GM18873 (cell line): Measurements from ENCODE around the gene STIM1.

Source experiments
- ATAC-seq: cut with Tn5 transposase; IDR thresholded peaks from one replicate; pipeline ENCODE4 v1.9.1; 2021; ENCODE audit warnings: mild to moderate bottlenecking, moderate library complexity, moderate number of reproducible peaks; ENCODE audit not compliant: unreplicated experiment, low FRiP score

STIM1 gene

DNA sequence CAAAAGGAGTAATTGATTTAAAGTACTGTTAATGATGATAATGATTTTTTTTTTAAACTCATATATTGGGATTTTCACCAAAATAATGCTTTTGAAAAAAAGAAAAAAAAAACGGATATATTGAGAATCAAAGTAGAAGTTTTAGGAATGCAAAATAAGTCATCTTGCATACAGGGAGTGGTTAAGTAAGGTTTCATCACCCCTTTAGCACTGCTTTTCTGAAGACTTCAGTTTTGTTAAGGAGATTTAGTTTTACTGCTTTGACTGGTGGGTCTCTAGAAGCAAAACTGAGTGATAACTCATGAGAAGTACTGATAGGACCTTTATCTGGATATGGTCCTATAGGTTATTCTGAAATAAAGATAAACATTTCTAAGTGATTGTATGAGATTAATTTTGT lies 283.0 kb downstream of the STIM1 start:
- ATAC-seq, result no peak

DNA sequence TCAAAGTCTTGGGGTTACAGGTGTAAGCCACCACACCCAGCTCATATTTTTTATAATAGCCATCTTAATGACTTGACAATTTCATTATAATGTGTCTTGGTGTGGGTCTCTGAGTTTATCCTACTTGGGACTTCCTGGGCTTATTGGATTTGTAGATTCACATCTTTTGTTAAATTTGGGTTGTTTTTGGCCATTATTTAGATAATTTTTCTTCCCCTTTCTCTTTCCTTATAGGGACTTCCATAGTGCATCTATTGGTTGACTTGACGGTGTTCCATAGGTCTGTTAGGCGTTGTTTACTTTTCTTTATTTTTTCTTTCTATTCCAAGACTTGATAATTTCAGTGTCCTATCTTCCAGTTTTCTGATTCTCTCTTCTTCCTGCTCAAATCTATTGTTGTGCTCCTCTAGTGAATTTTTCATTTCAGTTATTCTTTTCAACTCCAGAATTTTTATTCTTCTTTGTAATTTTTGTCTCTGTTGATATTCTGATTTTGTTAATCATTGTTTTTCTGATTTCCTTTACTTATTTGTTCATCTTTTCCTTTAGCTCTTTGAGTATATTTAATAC lies 284.7 kb downstream of the STIM1 start:
- ATAC-seq, result no peak
